Smooth muscle cell (in vitro differentiated cells): ENCODE results near the gene ZNF598. TPM values are rescaled to one million over a fixed set of nuclear protein-coding genes. Genes with fewer than 3 reads are reported as not detected.

Source experiments
- DNase-seq: peaks from one replicate; lab custom pipeline; 2025; ENCODE audit not compliant: unreplicated experiment; lab: John Stamatoyannopoulos, UW
- H2AFZ ChIP-seq: fragments of 200-600 bp; sonication (generic); 2 replicates; pipeline ENCODE4 v1.6.0; 2016; ENCODE audit warnings: antibody characterized with exemption, low read depth, mild to moderate bottlenecking
- H3F3A ChIP-seq: fragments of 200-600 bp; sonication (generic); 2 replicates; pipeline ENCODE4 v1.6.0; 2017; ENCODE audit warnings: antibody characterized with exemption, low read depth
- H3K27ac ChIP-seq: fragments of 200-600 bp; sonication (generic); 2 replicates; pipeline ENCODE4 v1.5.1; 2016; ENCODE audit warnings: low read depth, mild to moderate bottlenecking
- H3K27me3 ChIP-seq: fragments of 200-600 bp; sonication (generic); 2 replicates; pipeline ENCODE4 v1.6.1; 2016; ENCODE audit warnings: low read depth, mild to moderate bottlenecking
- H3K36me3 ChIP-seq: fragments of 200-600 bp; sonication (generic); 2 replicates; pipeline ENCODE4 v1.5.1; 2016; ENCODE audit warnings: low read depth
- H3K4me1 ChIP-seq: fragments of 200-600 bp; sonication (generic); 2 replicates; pipeline ENCODE4 v1.5.1; 2016; ENCODE audit warnings: low read depth
- H3K4me2 ChIP-seq: fragments of 200-600 bp; sonication (generic); 2 replicates; pipeline ENCODE4 v1.6.0; 2016; ENCODE audit warnings: mild to moderate bottlenecking
- H3K4me3 ChIP-seq: fragments of 200-600 bp; sonication (generic); 2 replicates; pipeline ENCODE4 v1.5.1; 2016; ENCODE audit warnings: mild to moderate bottlenecking
- H3K79me2 ChIP-seq: fragments of 200-600 bp; sonication (generic); 2 replicates; pipeline ENCODE4 v1.6.0; 2016; ENCODE audit warnings: low read depth, mild to moderate bottlenecking
- H3K9ac ChIP-seq: fragments of 200-600 bp; sonication (generic); 2 replicates; pipeline ENCODE4 v1.6.0; 2016; ENCODE audit warnings: low read depth
- H3K9me3 ChIP-seq: fragments of 200-600 bp; sonication (generic); replicated peaks from 2 replicates; pipeline ENCODE4 v1.5.1; 2016; ENCODE audit warnings: low read depth
- H4K20me1 ChIP-seq: fragments of 200-600 bp; sonication (generic); 2 replicates; pipeline ENCODE4 v1.6.0; 2016; ENCODE audit warnings: low read depth
- CTCF ChIP-seq: fragments of 200-600 bp; sonication (generic); IDR thresholded peaks from 2 replicates; pipeline ENCODE4 v1.5.1; 2017; ENCODE audit warnings: borderline replicate concordance, mild to moderate bottlenecking, antibody characterized with exemption; ENCODE audit not compliant: insufficient read depth, poor library complexity, severe bottlenecking
- WGBS: methylation state at CpG from one replicate; pipeline ENCODE4 v1.1.7; 2016; ENCODE audit warnings: low lambda C conversion rate; 5-methylcytosine and 5-hydroxymethylcytosine counted together
- polyA plus RNA-seq: library from polyadenylated mRNA; unstranded; fragments of >200 nt; fragmentation: Nextera tagmentation; extraction: Ambion mirVana; gene quantifications from 2 replicates; pipeline ENCODE4 v1.2.1, GENCODE V29; 2016
- total RNA-seq: library from RNA; depleted of rRNA; stranded (reverse); fragments of >200 nt; gene quantifications from 2 replicates; pipeline ENCODE4 v1.2.3, GENCODE V29; 2014

ZNF598 gene
- total and polyA plus RNA-seq, 2 experiments from 2014 or later = 27.2 to 27.9 TPM

GRCh38 chr16:2032285-2033056, 22.9 kb upstream of the ZNF598 start:
- Histone ChIP-seq H3K9ac (peak overlapping the region; percentile 30), H3K9me3 (no peaks in the 10 kb centered on the region), H3K27ac (peak overlapping the region; percentile 80), H3K36me3 (no peaks in the 10 kb centered on the region), H3K79me2 (peaks cover 10% of the 10 kb centered on the region), H4K20me1 (peaks cover 12% of the 10 kb centered on the region), H3F3A (no peaks in the 10 kb centered on the region), H2AFZ (no peak overlapping the region), H3K27me3 (no peaks in the 10 kb centered on the region), H3K4me2 (peak overlapping the region; percentile 74), H3K4me3 (no peak overlapping the region), H3K4me1 (peaks cover 23% of the 10 kb centered on the region)
- no peak for DNase-seq
- WGBS = 74% methylated on average over 13 of the region's 15 CpGs
- no peak for TF ChIP-seq CTCF

GRCh38 chr16:2031081-2031577, 21.5 kb upstream of the ZNF598 start:
- peaks cover 23% of the 10 kb centered on the region for H3K4me1 ChIP-seq
- no peak overlapping the region for H3K27ac ChIP-seq
- no peak overlapping the region for H3K4me2 ChIP-seq
- DNase-seq = no peak
- H4K20me1 ChIP-seq = peaks cover 12% of the 10 kb centered on the region
- WGBS = 93% methylated on average over 10 of the region's 11 CpGs
- no peaks in the 10 kb centered on the region for H3K27me3 ChIP-seq
- H3K36me3 ChIP-seq = no peaks in the 10 kb centered on the region
- no peak overlapping the region for H3K4me3 ChIP-seq
- H3K79me2 ChIP-seq = peaks cover 15% of the 10 kb centered on the region
- no peak overlapping the region for H2AFZ ChIP-seq
- H3K9me3 ChIP-seq = no peaks in the 10 kb centered on the region
- no peak for TF ChIP-seq CTCF
- no peaks in the 10 kb centered on the region for H3F3A ChIP-seq
- H3K9ac ChIP-seq = no peak overlapping the region

- Histone ChIP-seq H3K4me2 (no peak overlapping the region), H3K4me3 (no peak overlapping the region), H3K9me3 (no peaks in the 10 kb centered on the region), H3K27ac (no peak overlapping the region), H3K79me2 (peaks cover 15% of the 10 kb centered on the region), H4K20me1 (peaks cover 12% of the 10 kb centered on the region), H3K27me3 (no peaks in the 10 kb centered on the region), H2AFZ (no peak overlapping the region), H3F3A (no peaks in the 10 kb centered on the region), H3K4me1 (peaks cover 14% of the 10 kb centered on the region), H3K9ac (no peak overlapping the region), H3K36me3 (no peaks in the 10 kb centered on the region)
- TF ChIP-seq CTCF = no peak
- 89% methylated on average over 11 of the region's 11 CpGs for WGBS
- no peak for DNase-seq
These were observed 20.4 kb upstream of the ZNF598 start for GRCh38 chr16:2030036-2030435.
